SH-SY5Y (cell line): ENCODE data around the gene ZNF860.

Experiments
- GATA2 ChIP-seq: IDR thresholded peaks from 2 replicates; pipeline ENCODE4 v1.6.1; 2011; ENCODE audit warnings: mild to moderate bottlenecking, low read depth, low read length
- GATA3 ChIP-seq: IDR thresholded peaks from 2 replicates; pipeline ENCODE4 v1.6.1; 2011; ENCODE audit warnings: low read depth, mild to moderate bottlenecking, low read length, moderate library complexity

The ZNF860 gene

DNA sequence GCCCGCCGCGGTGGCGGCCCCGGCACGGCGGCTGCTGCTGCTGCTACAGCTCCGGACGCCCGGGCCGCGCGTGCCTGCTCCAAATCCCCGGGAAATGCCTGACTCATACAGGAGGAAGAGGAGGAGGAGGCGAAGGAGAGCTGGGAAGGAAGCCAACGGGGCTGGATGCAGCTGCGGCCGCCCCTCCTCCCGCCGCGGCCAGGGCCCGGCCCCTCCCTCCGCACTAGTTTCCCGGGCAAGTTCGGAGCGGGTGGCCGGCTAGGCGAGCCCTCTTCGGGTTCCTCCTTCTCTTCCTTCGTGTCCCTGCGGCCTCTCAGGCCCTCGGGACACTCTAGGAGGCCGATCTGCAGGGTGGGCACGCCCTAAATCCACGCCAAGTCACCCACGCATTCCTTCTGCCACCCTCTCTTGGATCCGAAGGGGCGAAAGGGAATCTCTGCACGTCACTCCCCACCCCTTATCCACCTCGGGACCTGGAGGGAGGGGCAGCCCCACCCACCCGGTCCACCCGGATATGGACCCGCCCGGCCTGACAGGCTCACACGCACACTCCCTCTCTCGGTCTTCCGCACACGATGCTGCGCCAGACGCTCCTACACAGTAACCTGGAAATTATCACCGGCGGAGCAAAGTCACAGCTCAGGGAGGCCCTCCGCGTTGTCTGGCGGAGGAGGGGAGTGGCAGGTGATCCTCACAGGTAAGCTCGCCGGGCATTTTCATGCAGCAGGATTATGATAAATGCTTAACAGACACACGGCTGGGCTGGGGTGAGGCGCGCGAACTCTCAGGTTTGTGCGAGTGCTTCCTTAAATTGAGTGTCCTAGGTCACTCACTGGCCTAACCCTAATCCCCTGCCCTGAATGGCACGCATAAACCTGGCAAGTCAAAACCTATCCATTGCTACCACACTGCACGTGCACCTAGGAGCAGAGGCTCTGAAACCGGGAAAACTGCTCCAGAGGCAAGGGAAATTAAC is at the start of gene ZNF860, which contains the start of gene OSBPL10:
Gene ZNF860 (plus strand): TSS at position 545 of the 976 bp plus-strand sequence. CDS start 7,330 bp downstream, outside the sequence.
Gene OSBPL10 (minus strand): TSS at position 57 of the 976 bp plus-strand sequence. CDS start 83 bp downstream, outside the sequence.
- TF ChIP-seq GATA2 (no peak), GATA3 (no peak)

DNA sequence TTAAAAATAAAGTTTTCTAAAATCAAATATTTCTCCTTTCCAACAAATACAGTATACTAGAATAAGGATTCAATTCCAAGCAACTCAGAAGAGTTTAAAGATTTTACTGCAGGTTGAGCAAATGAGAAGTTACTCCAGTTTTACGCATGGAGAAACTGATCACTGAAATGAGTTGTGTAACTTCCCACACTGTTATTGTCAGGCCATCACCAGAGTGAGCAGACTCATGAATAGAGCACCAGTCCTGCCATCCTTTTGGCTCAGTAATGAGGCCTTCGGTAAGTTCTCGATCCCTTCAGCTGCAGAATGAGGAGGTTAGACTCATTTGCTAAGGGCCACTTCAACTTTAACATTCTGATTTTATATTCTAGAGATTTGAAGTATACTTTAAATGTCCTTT is 48.6 kb upstream of the ZNF860 start:
- TF ChIP-seq GATA3 (no peak), GATA2 (no peak)

DNA sequence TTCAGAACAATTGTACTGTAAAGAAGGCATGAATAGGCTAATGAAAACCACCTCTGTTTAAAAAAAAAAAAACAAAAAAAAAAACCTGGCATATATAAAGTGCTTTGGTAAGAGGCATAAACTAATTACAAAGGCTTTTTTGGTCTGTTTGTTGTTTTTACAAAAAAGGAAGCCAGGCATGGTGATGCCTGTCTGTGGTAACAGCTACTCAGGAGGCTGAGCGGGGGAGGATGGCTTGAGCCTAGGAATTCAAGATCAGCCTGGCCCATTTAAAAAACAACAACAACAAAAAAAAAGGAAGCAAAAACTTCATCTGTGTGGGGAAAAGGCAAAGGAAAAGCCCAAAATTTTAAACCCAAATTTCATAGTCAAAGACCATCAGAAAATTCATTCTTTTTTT is 47.5 kb upstream of the ZNF860 start:
- TF ChIP-seq GATA3 (no peak), GATA2 (no peak)

DNA sequence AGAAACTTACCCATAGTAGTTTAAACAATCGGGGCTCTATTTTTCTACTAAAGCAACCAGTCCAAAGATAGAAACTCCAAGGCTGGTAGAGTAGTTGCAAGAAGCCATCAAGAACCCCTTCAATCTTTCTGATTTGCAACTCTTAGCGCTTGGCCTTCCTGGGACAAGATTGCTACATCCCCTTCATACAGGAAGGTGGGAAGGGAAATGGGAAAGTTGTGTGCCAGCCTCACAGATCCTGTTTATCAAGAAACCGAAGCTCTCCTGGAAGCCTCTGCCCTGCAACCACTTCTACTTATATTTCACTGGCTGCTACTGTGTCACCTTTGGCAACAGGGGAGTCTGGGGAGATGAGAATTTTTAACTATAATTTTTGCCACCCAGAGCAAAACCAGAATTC is 46.7 kb upstream of the ZNF860 start:
- TF ChIP-seq GATA3 = no peak
- no peak for TF ChIP-seq GATA2

DNA sequence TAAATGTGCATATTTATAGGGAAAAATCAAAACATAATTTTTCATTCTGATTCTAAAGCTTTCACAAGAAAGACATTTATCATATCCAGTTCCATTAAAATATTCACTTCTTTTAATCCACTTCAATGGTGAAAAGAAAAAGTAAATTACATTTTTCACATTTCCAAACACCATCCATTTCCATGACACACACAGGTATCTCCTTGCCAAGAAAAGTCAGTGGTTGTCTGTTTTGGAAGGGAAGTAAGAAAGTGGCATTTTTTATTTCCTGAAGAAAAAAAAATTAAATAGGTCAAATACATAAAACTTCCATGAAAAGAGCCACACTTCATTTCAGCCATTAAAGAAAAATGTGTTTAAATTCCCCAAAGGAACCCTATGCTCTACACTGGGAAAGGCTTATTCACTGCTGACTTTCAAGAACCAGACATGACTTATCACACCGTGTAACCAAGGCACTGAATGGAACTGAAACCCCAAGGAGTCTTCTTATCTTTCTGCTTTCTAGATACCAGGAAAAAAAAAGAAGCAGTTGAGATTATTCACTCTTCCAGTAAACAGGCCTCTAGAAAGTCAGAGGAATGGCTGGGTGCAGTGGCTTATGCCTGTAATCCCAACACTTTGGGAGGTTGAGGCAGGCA is 45.0 kb upstream of the ZNF860 start:
- TF ChIP-seq GATA3 (no peak), GATA2 (no peak)

DNA sequence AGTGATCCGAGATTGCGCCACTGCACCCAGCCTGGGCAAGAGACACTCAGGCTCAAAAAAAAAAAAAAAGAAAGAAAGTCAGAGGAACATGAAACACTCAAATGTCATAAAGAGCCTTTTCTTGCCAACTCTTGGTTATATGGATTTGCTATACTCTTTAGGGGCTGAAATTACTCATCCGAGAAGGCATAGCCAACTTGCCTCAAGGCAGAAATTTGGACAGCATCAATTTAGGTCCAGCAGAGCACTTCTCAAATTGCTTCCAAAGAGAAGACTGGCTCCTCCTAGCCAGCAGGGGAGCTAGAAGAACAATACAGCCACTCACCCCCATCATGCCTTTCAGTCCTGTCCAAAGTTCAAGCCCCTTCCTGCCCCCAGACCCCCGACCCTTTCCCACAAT is 44.3 kb upstream of the ZNF860 start:
- TF ChIP-seq GATA3 (no peak), GATA2 (no peak)

DNA sequence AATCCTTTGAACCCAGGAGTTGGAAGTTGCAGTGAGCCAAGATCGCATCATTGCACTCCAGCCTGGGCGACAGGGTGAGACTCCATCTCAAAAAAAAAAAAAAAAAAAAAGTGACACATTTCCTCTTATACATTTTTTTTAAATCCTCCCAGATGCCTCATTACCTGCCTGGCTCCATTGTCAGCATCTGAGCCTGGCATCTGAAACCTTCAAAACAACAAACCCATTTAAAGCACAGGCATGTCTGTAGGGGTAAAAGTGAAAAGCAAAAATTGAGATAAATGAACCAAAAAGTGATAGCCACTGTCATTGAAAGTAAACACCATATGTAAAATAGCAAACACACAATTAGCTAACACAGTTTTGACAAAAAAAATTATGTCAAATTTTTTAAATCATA is 39.1 kb upstream of the ZNF860 start:
- TF ChIP-seq GATA2 = no peak
- no peak for TF ChIP-seq GATA3

DNA sequence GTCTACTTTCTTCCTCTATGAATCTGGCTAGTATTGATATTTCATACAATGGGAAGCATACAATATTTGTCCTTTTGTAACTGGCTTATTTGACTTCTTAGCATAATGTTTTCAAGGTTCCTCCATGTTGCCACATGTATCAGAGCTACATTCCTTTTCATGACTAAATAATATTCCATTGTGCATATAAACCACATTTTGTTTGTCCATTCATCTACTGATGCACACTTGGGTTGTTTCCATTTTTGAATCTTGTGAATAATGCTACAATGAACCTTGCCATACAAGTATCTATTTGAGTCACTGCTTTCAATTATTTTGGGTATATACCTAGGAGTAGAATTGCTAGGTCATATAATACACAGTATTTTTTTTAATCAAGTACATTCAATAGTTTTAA is 38.5 kb upstream of the ZNF860 start:
- TF ChIP-seq GATA2 = no peak
- no peak for TF ChIP-seq GATA3

DNA sequence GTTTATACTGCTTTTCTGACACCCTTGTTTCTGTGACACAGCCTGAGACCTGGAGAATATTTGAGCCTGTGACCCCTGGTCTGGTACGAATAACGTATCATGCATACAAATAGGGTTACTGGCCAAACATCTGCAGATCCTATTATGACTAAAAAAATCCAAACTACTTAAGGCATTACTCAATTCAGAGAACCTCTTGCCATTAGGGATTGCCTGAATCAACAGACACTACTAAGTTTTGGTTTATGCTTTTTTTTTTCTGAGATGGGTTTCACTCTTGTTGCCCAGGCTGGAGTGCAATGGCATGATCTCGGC is 35.9 kb upstream of the ZNF860 start:
- no peak for TF ChIP-seq GATA2
- TF ChIP-seq GATA3 = no peak

DNA sequence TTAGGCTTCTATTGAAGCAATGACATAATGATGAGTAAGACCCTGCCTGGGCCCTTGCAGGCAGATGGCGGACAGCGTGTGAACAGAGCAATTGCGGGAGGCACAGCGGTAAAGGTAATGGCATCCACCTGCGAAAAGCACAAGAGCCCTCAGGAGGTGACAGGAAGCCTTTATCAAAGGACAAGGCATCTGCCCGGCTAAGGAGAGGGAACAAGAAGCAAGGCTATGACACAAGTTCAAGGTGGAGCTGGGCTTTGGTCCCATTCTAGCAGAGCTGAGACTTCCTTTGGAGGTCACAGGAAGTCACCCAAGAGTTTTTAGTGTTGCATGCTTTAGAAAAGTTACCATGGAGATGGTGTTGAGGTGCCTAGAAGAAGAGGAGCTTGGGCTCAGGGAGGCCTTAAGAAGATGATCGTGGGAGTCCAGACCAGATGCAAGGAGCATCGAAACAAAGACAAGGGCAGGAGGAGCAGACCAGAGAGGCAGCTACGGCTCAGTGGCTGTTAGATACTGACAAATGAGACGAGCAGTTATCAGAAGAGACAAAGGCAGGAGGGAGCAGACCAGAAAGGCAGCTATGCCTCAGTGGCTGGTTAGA is 35.0 kb upstream of the ZNF860 start:
- no peak for TF ChIP-seq GATA2
- TF ChIP-seq GATA3 = no peak

DNA sequence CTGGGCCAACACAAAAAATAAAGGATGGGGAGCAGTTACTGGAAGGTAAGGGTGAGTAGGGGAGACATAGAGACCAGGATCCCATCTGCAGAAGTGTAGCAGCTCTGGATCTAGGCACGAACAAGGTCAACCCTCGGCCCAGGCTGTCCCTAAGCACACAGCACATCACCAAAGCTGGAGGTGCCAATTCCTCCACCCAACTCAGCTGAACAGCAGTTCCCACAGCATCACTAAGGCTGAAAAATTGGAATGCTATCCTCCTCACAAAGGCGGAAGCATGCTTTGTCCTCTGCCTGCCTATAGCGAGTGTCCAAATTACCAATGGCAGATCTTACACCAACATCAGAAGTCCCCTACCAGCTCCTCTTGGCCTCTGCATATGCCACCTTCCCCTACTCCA is 34.4 kb upstream of the ZNF860 start:
- TF ChIP-seq GATA2 (no peak), GATA3 (no peak)

DNA sequence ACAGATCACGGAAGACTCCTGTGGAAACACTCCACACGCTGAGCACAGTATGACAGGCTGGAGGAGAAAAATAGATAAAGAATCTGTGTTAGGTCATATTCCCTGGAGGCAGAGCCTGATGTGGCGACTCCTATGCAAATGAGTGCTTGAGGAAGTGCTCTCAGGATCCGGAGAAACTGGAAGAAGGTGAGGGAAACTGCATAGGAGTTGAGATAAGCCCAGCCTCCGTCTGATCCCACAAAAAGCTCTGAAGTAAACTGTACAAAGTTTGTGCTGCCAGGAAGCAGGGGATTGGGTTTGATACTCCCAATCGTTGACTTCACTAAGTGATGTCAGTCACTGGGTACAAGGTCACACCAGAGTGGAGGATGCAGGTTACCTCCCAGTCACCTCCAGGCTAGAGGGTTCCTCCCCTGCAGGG is 33.9 kb upstream of the ZNF860 start:
- TF ChIP-seq GATA2 = no peak
- no peak for TF ChIP-seq GATA3

DNA sequence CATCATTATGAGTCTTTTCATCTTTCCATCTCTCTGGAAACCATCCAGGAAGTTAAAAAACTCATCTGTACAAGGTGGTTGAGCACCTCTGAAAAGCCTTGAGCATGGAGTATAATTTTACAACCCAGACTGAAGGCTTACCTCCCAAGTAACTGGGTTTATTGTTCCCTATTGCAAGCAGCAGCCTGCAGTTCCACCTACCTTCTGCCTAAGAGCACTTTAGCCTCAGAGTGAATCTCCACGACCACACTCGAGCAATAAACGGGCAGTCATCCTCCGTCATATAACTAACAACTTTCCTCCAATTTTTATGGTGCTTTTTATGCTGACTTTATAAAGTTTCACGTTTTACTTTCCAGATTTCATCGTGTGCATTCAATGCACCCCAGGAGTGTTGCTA is 33.3 kb upstream of the ZNF860 start:
- TF ChIP-seq GATA3 (no peak), GATA2 (no peak)

DNA sequence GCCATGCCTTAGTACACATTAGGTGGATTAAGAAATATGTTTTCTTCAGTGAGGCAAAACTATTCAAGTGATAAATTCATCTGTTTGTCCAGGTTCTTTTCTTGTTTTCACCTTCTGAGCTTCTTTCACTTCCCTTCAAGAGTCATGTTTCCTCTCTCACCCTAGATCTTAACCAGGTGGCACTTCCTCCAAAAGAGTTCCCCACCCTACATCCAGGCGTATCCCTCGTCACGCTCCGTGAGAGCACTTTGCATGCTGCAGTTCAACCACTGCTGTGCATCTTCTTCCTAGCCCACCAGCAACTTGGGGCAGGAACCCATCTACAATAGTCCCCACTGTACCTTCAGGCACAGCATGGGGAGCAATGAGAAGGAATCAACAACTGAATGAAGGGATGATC is 29.3 kb upstream of the ZNF860 start:
- TF ChIP-seq GATA2 = no peak
- no peak for TF ChIP-seq GATA3

DNA sequence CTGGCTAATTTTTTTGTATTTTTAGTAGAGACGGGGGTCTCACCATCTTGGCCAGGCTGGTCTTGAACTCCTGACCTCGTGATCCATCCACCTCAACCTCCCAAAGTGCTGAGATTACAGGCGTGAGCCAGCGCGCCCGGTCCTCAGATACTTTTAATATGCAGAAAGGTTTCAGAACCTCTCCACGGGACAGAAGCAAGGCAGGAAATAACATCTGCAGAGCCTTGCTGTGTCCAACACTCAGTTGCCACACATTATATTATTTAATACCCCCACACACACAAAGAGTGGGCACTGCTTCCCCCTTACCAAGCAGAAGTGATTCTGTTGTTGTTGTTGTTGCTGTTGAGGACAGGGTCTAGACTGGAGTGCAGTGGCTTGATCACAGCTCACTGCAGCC is 28.5 kb upstream of the ZNF860 start:
- TF ChIP-seq GATA3 (no peak), GATA2 (no peak)

DNA sequence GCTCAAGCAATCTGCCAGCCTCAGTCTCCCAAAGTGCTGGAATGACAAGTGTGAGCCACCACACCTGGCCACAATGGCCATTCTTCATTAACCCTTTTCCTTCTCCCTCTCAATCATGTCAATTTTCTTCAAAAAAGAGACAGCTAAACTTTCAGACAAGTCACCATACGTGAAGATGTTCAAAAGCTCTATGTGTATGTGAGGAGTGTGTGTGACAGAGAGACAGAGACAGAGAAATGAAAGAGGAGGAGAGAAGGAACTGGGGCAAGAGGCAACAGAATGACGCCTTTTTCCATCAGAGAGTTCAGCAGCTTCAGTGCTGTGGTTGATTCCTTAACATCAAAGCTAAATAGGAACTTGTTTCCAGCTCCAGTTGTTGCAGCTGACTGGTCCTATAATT is 27.9 kb upstream of the ZNF860 start:
- TF ChIP-seq GATA2 (no peak), GATA3 (no peak)
